Measurements from ENCODE around the gene TMCC2.

DNA sequence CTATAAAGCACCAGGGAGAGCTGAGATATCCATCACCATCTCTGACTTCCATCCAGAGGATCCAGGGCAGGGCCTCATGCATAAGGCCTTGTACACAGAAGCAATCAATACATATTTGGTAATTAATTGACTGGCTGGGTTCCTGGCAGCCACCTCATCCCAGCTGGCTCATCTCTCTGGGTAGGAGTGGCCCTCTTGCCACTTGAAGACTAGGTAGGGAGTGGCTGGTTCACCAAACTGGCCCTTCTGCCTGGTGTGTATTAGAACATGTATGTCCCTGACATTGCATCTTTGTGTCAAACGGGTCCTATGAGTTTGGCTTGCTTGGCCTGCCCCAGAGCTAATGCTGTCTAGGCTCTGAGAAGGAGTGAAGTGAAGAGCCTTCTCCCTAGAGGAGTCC, 82.0 kb downstream of the TMCC2 start:
- TF ChIP-seq, protein P1, sequence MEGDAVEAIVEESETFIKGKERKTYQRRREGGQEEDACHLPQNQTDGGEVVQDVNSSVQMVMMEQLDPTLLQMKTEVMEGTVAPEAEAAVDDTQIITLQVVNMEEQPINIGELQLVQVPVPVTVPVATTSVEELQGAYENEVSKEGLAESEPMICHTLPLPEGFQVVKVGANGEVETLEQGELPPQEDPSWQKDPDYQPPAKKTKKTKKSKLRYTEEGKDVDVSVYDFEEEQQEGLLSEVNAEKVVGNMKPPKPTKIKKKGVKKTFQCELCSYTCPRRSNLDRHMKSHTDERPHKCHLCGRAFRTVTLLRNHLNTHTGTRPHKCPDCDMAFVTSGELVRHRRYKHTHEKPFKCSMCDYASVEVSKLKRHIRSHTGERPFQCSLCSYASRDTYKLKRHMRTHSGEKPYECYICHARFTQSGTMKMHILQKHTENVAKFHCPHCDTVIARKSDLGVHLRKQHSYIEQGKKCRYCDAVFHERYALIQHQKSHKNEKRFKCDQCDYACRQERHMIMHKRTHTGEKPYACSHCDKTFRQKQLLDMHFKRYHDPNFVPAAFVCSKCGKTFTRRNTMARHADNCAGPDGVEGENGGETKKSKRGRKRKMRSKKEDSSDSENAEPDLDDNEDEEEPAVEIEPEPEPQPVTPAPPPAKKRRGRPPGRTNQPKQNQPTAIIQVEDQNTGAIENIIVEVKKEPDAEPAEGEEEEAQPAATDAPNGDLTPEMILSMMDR (IDR thresholded peaks at IDR 0.05; ENCODE audit: low read length) = no peak
- TF ChIP-seq EZH2 (optimal IDR thresholded peaks at IDR 0.05; ENCODE audit: low read depth, low read length) = no peak
